ENCODE data around the gene MUC2.

Gene MUC2

GRCh38 chr11:1052133-1053011 is 22.3 kb upstream of the MUC2 start:
- no peak for DNase-seq

- DNase-seq = no peak
Measured at GRCh38 chr11:1053121-1053901, 21.4 kb upstream of the MUC2 start.

- no peak for DNase-seq
Measured at GRCh38 chr11:1054143-1055108, 20.2 kb upstream of the MUC2 start.

- DNase-seq = no peak
Measured at GRCh38 chr11:1055109-1055703, 19.5 kb upstream of the MUC2 start.

DNA sequence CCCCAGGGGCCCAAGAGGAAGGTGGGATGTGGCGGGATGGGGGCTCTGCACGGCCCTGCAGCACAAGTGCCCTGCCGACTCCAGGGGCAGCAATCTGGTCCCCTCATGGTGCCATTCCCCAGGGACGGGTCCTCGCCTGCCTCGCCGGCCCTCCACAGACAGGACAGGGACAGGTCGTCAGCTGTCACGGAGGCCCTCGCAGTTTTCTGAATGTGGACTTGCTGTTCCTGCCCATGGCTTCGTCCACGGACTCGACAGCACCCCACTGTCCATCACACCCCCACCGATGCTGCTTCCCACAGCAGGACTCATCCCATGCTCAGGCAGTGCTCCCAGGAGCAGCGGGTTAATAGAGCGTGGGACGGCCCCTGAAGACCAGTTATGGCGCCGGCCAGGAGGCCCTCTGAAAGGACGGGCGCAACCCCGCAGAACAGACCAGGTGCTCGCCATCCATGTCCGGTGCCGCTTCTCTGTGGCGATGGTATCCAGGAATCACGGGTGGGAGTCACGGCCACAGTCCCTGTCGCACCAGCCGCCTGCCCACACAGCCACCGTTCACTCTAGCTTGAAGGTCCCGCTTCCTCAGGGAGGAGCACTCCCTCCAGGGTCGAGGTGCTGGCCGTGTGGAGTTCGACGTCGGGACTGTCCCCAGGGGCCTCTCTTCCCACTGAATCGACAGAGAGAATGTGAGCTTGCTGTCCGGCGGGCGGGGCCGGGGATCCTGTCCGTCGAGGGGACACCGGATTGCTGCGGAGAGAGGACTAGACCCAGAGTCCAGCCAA is 18.5 kb upstream of the MUC2 start:
- DNase-seq = no peak

- no peak for DNase-seq
Measured at GRCh38 chr11:1057806-1058205, 16.9 kb upstream of the MUC2 start.

DNA sequence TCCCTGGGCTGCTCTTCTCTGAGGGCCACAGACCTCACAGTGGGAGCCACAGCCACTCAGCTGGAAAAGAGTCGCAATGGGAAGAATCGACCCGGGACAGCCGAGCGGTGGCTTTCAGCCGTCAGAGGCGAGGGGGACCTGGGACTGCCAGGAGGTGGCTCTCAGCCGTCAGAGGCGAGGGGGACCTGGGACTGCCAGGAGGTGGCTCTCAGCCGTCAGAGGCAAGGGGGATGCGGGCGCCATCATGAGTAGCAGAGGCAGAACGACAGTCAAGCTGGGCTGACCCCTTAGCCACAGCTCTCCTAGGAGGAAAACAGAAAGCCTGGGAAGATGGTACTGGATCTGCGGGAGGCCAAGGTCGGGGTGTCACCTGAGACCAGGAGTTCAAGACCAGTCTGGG is 14.9 kb upstream of the MUC2 start:
- DNase-seq = no peak

DNA sequence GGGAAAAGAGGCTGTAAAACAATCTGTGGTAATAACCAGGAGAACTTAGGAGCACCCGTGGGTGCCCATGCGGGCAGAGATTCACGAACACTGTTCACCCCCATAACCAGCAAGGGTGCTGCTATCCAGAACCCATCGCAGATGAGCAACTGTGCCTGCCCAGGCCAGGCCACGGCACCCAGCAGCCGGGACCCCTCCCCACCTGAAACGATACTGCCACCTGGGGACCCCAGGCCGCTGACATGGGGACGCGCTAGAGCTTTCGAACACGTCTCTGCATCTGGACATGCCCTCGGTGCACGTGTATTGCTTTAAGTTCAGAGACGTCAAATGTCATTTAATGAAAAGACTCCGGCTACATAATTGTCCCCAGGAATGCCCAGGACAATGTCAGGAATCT is 14.3 kb upstream of the MUC2 start:
- DNase-seq = no peak

DNA sequence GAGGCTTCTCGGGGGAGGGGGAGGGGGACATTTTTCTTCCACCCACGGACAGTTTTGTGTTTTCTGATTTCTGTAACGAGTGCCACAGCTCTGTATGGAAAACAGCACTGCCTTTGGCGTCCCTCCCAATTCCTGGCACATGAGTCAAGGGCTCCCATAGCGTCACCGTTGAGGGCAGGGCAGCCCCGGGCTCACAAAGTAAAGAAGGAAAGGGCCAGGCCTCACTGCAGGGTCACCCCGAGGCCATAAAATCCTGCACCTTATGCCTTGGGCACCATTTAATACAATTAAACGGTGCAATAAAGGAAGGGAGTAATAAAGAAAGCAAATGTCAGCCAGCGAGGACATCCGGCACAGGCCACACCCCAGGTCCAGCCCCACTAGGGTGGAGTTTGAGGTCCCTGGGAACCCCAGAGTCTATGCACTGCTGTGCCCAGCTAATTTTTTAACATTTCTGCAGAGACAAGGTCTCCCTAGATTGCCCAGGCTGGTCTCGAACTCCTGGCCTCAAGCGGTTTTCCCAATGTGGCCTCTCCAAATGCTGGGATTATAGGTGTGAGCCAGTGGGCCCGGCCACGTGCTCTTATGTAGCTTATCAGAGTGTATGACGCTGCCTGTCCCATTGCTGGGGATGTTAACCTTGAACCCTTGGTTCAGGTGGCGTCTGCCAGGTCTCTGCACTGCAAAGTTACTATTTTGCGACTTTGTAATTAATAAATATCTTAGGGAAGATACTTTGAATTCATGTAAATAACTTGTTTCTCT is 13.6 kb upstream of the MUC2 start:
- no peak for DNase-seq

- DNase-seq = no peak
Measured at GRCh38 chr11:1062075-1062820, 12.4 kb upstream of the MUC2 start.

GRCh38 chr11:1064167-1064566 is 10.5 kb upstream of the MUC2 start:
- DNase-seq = no peak

GRCh38 chr11:1067812-1068496 is 6.7 kb upstream of the MUC2 start:
- no peak for DNase-seq

- no peak for DNase-seq
Measured at GRCh38 chr11:1069740-1070139, 4.9 kb upstream of the MUC2 start.

DNA sequence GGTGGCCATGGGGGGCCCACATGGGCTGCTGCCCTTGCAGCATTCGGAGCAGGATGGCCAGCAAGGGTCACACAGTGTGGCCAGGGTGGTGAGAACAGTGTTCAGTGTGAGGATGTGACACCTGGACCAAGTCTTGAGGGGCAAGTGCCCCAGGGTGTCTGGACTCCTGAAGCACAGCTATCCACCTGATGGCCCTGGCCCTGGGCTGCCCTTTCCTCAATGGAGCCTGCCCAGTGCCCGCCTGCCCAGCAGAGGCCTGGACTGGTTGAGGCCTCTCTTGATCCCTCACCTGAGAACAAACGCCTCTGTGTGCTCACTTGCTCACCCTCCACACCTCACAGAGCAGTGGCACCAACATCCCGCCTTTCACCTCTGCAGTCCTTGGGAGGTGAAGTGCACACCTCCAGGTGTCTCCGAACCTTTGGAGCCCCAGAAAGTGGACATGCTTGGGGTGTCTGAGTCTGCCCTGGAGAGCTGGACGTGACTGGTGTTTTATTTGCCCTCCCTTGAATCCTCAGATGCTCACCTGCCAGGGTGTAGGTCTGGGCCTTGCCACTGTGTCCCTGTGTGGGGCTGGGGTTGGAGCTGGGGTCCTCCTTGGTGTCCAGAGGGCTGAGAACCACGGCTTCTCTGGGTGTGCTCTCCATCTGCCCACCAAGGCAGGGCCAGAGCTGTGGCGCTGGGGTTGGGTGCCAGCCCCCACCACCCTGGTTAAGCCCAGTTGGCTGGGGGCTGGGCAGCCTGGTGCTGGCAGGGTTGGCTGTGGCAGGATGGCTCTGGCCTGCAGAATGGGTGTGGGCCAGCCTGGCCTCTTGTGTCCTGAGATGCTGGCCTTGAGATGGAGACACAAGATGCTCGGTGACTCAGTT is 3.8 kb upstream of the MUC2 start:
- no peak for DNase-seq

- no peak for DNase-seq
Measured at GRCh38 chr11:1071571-1072115, 3.0 kb upstream of the MUC2 start.

DNA sequence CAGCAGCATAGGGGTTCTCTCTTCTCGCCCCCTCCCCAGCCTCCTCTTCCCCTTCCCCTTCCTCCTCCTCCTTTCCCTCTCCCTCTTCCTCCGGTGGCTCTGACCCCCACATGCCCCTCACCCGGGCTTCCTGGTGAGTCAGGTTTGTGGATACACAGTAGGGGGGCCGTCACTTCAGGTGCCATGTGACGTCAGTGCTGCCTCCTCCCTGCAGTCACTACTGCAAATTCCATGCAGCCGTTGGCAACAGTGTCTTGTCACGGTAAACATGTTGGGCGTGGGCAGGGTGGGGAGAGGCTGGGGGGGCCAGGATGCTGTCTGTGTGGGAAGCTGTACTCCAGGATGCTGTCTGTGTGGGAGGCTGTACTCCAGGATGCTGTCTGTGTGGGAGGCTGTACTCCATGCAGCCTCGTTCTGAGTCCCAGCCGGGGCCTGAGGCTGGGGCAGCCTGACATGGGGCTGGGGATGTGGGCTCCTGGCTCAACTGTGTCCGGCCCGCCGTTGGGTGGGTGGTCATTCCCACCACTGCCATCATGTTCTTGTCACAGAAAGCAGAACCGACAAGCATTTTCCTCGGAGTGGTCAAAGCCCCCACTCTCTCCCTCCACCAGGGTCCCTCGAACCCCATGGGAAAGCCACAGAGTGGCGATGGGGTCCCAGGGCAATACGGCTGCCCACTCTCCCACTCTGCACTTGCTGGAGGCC is 2.4 kb upstream of the MUC2 start:
- no peak for DNase-seq

DNA sequence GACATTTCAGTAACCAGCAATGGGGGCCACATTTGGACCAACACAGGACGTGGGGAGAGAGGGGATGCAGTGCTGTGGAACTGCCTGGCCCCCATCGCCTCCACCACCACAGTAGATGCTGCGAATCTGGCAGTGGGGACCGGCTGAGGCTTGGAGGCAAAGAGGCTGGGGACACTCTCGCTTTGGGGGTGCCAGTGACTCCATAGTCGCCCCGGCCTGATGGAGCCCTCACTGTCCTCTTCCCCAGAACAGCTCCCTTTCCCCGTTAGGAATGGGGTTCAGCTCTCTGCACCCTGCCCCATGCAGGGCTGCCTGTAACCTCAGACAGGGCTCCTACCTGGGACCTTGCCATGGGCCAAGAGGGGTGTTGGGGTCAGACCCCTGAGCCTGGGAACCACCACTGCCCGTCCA is 1.8 kb upstream of the MUC2 start:
- no peak for DNase-seq
